Cortex of kidney (tissue), 1 donor: ENCODE data around the gene UQCR11.

ENCODE experiments used
- DNase-seq: peaks from one replicate; lab custom pipeline; 2025; lab: John Stamatoyannopoulos, UW

The UQCR11 gene

GRCh38 chr19:1567116-1567847, 38.0 kb downstream of the UQCR11 start:
- DNase-seq: no peak

- no peak for DNase-seq
Measured at GRCh38 chr19:1566392-1567115, 38.7 kb downstream of the UQCR11 start.

- no peak for DNase-seq
Measured at GRCh38 chr19:1563251-1563650, 42.0 kb downstream of the UQCR11 start.

- DNase-seq: no peak
Measured at GRCh38 chr19:1561236-1561842, 43.9 kb downstream of the UQCR11 start.

GRCh38 chr19:1560286-1560882, 44.9 kb downstream of the UQCR11 start:
- no peak for DNase-seq

- no peak for DNase-seq
Measured at GRCh38 chr19:1558552-1558951, 46.7 kb downstream of the UQCR11 start.

GRCh38 chr19:1556390-1557070, 48.7 kb downstream of the UQCR11 start:
- no peak for DNase-seq

GRCh38 chr19:1555487-1556389, 49.5 kb downstream of the UQCR11 start:
- no peak for DNase-seq

- no peak for DNase-seq
Measured at GRCh38 chr19:1554968-1555367, 50.3 kb downstream of the UQCR11 start.

GRCh38 chr19:1553415-1553814, 51.8 kb downstream of the UQCR11 start:
- no peak for DNase-seq

- no peak for DNase-seq
Measured at GRCh38 chr19:1551068-1552040, 53.9 kb downstream of the UQCR11 start.

GRCh38 chr19:1549332-1549945, 55.8 kb downstream of the UQCR11 start:
- no peak for DNase-seq
